GM18502 (cell line): Measurements from ENCODE around the gene SH3RF1.

ENCODE experiments used
- ATAC-seq: cut with Tn5 transposase; IDR thresholded peaks from one replicate; pipeline ENCODE4 v1.9.1; 2021; ENCODE audit warnings: mild to moderate bottlenecking; ENCODE audit not compliant: unreplicated experiment, poor library complexity

The SH3RF1 gene

DNA sequence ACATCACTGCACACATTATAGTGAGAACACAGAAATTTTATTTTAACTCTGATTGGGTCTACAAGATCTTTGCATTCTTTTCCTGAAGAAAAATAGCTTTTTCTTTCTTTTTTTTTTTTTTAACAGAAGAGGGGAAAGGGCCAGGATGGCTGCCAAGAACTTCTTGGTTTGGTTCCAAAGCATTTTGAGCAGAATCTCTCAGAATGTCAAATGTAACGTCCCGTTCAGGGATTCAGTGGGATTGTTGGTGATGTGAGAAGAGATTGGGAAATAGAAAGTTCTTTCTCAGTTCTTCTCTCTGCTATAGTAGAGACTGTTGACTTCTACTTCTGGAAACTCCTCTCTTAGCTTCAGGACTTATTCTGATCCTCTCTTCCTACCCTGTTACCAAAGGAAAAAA, 189.8 kb downstream of the SH3RF1 start:
- no peak for ATAC-seq

- peak; percentile 83 for ATAC-seq
Measured at GRCh38 chr4:169079942-169080827, 190.6 kb downstream of the SH3RF1 start.

DNA sequence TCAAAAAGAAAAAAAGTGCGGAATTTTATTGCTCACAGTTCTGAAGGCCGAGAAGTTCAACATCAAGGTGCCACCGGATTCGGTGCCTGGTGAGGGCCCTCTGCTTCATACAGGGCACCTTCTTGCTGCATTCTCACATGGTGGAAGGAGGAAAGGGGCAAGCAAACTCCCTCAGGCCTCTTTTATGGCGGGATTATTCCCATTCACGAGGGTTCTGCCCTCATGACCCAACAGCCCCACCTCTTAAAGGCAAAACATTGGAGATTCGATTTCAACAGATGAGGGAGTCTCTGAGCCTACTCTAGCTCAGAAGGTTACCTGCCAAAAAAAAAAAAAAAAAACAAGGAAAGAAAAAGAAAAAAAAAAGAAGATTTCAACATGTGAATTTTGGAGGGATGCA, 196.6 kb downstream of the SH3RF1 start:
- no peak for ATAC-seq

DNA sequence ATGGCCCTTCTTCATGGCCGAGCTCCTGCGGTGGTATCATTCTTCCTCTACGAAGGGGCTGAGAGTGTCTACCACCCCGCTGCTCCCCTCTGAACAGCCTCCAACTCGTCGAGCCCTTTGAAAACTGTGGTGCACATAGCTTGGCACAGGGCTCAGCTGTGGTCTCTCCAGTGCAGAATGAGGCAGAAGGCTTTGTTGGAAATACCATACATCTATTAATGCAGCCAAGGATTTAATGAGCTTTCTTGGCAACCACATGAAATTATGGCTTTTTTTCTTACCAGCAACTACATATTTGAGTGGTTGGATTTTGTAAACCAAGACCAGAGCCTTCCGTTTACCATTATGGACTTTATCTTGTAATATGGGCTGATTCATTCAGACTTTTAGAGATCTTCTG, 199.0 kb downstream of the SH3RF1 start:
- ATAC-seq = no peak

- no peak for ATAC-seq
Measured at GRCh38 chr4:169070895-169071218, 199.9 kb downstream of the SH3RF1 start.

- ATAC-seq = no peak
Measured at GRCh38 chr4:169070071-169070894, 200.5 kb downstream of the SH3RF1 start.

GRCh38 chr4:169068423-169068822, 202.3 kb downstream of the SH3RF1 start:
- ATAC-seq = peak; percentile 88

DNA sequence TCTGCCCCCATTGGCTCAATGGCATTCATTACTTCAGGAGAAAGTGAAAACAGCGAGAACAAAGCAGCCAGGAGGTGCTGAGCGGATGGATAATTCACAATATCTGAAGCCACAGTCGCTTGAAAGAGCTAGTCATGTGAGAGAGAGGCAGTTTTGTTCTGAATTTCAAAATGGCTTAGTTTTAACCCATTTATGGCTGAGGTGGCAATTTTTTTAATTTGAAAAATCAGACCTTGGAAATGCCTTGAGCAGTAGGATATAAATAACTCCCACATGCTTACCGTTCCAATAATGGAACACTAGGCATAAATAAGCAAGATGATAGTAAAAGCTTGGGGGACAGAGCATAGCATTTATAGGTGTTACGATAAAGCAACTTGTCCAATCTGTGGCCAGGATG, 203.8 kb downstream of the SH3RF1 start:
- no peak for ATAC-seq

GRCh38 chr4:169064296-169064695, 206.5 kb downstream of the SH3RF1 start:
- ATAC-seq = no peak

DNA sequence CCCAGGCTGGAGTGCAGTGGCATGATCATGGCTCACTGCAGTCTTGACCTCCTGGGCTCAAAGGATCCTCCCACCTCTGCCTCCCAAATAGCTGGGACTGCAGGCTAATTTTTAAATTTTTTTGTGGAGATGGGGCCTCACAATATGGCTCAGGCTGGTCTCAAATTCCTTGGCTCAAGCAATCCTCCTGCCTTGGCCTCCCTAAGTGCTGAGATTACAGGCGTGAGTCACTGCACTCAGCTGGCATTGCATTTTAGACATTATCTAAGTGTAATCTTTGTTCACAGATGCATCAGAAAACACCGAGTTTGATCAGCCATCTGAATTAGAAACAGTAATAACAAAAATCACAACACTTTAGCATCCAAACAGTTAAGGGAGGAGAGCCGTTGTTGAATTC, 207.3 kb downstream of the SH3RF1 start:
- no peak for ATAC-seq

DNA sequence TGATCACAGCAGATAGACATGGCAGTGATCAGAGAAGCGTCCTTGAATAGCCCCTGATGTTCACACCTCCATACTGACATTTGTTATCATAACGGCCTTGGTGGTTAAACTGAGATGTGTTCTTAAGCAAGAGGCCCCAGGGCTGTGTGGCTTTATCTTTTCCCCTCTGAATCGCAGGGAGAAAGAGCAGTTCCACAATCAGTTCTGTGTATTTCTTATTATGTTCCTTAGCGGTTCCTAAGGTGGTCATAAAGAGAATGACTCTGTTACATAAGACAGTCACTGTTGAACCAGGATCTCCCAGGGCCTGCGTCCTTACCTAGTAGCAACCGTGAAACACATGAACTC, 207.9 kb downstream of the SH3RF1 start:
- ATAC-seq = no peak

GRCh38 chr4:169061386-169061785, 209.4 kb downstream of the SH3RF1 start:
- ATAC-seq = no peak

GRCh38 chr4:169060391-169061091, 210.2 kb downstream of the SH3RF1 start:
- no peak for ATAC-seq

DNA sequence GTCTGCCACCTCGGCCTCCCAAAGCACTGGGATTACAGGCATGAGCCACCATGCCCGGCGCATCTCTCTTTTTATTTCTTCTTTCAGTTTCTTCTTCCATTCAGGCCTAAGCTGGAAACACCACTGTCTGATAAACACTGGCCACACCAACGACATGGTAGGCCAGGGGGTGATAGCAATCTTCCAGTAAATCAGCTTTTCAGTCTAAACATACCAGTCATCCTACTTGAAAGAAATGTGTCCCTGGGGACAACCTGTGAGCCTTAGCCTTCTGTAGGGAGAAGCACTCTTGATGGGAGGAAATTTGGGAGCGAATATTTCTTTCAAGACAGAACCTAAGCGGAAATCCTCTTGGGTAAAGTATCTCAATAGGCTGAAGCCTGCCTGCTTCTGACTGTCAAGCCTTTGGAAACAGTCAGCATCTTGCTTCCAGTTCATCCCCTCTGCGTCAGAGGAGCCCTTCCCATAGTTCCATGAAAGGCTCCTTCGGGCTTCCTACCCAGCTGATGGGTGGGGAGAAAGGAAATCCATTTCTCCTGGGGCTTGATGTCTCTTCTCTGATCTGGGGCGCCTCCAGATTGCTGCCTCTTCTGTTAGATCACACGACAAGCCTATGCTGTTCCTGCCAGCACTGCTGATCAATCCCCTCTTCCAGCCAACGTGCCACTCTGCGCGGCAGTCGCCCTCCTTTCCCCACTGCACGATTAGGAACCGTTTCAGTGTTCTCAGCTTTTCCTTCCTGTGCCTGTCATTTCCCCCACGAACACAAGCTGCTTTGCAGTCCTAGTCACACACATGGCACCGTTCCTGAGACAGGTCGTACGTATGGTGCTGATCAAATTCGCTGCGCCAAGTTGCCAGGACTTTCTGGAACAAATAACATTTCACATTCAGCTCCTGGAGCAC, 211.2 kb downstream of the SH3RF1 start:
- no peak for ATAC-seq

GRCh38 chr4:169058312-169058711, 212.4 kb downstream of the SH3RF1 start:
- no peak for ATAC-seq

GRCh38 chr4:169054879-169055278, 215.9 kb downstream of the SH3RF1 start:
- ATAC-seq = peak; percentile 81

GRCh38 chr4:169052594-169052945, 218.2 kb downstream of the SH3RF1 start:
- no peak for ATAC-seq

DNA sequence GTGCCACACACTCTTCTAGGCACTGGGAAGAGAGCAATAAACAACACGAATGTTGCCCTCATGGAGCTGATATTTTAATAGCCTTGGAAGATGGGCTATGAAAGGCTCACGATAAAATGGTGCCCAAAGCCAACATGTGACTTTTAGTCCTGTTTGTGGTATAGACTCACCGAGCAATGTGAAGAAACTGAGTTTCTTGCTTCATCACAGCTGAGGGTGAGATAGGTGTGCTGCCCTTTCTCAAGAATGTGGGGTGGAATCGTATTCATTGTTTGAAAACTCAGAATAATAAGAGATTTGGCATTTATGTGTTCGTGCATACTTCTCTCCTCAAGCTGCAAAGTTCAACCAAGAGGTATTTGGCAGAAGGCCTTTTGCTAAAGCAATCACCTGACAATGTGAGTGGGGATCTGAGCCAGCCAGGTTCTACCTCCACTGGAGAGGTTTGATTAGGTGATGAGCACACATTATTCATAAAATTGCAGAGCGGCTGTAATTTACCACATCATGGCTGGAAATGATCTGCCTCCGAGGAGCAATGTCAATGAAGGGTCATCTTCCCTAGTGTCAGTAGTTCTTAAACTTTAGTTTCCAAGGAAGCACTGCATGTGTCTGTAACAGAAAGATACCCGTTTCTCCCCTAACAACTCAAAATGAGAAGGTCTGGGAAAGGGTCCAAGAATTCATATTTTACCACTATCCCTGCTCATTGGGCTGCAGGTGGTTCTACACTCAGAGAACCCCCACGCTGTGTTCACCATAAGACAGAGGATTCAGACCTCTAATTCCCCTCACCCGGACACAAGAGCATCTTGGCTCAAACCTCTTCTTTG, 218.8 kb downstream of the SH3RF1 start:
- ATAC-seq = no peak
